Vagina (tissue), 2 donors: ENCODE measurements around the gene PTPRN2. TPM values are rescaled to one million over a fixed set of nuclear protein-coding genes. Genes with fewer than 3 reads are reported as not detected.

Experiments
- DNase-seq, 2 donors: peaks; one replicate each; pipeline ENCODE4 v3.0.0-alpha.2; 2017; ENCODE audit errors: extremely low spot score in 2 of 2
- H3K27ac ChIP-seq: fragments of 200-600 bp; sonication (generic); one replicate; pipeline ENCODE4 v1.5.1; 2019
- H3K27me3 ChIP-seq: fragments of 200-600 bp; sonication (generic); one replicate; pipeline ENCODE4 v1.5.1; 2019
- H3K36me3 ChIP-seq, 2 donors: fragments of 200-600 bp; sonication (generic); one replicate each; pipeline ENCODE4 v1.5.1; 2017 to 2019
- H3K4me1 ChIP-seq: fragments of 200-600 bp; sonication (generic); one replicate; pipeline ENCODE4 v1.5.1; 2019
- H3K4me3 ChIP-seq, 2 donors: fragments of 200-600 bp; sonication (generic); 1 replicate in 1 of 2; 2 replicates in 1 of 2; pipeline ENCODE4 v1.5.1; 2016 to 2019
- H3K9me3 ChIP-seq: fragments of 200-600 bp; sonication (generic); one replicate; pipeline ENCODE4 v1.5.1; 2019
- POLR2A ChIP-seq, 2 donors: fragments of 450-650 bp; IDR thresholded peaks; one replicate each; pipeline ENCODE4 v1.6.1; 2017; ENCODE audit warnings: antibody characterized with exemption in 2 of 2, mild to moderate bottlenecking in 2 of 2, moderate library complexity in 2 of 2
- POLR2AphosphoS5 ChIP-seq, 2 donors: sonication (generic); formaldehyde crosslinking; IDR thresholded peaks; one replicate each; pipeline ENCODE4 v1.9.0; 2017; ENCODE audit warnings: antibody characterized with exemption in 2 of 2, mild to moderate bottlenecking in 2 of 2, low read depth in 1 of 2; ENCODE audit not compliant: insufficient read depth in 1 of 2
- intact Hi-C: fragments of 100-400 bp; cut with DNase I; formaldehyde crosslinking; loops from one replicate; pipeline ENCODE4 v1.15.1; 2023
- total RNA-seq: library from RNA; depleted of rRNA; stranded (reverse); fragments of >200 nt; gene quantifications from one replicate; pipeline ENCODE4 v1.2.3, GENCODE V29; 2016
- TF ChIP-seq, protein P1 (sequence below), 3 experiments: fragments of 450-650 bp in 2 of 3; fragments of 200-600 bp in 1 of 3; sonication (generic) in 1 of 3; IDR thresholded peaks; one replicate each; pipeline ENCODE4 v1.5.1; 2017 to 2019; ENCODE audit warnings: antibody characterized with exemption in 3 of 3, mild to moderate bottlenecking in 2 of 3, moderate library complexity in 2 of 3

The PTPRN2 gene
- total RNA-seq, 1 donor from 2014 or later: 7.4 TPM

DNA sequence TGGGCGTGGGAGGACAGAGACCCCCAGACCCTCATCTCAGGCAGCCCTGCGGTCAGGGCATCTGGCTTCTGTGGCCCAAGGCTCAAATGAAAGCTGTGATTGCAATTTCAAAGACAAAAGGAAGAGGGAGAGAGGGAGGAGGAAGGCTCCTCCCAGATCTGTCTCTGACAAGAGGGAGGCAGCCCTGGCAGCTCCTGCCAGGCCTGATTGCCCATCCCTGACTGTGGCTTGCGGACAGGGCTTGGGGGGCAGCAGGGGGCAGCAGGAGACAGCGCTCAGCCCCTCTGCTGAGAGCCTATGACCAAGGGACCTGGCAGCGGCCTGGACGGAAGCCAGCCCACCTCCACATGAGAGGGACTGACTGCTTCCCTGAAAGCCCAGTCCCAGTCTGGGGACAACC, 91.8 kb downstream of the PTPRN2 start:
- no peaks in the 10 kb centered on the region for H3K27me3 ChIP-seq
- DNase-seq: no peak

DNA sequence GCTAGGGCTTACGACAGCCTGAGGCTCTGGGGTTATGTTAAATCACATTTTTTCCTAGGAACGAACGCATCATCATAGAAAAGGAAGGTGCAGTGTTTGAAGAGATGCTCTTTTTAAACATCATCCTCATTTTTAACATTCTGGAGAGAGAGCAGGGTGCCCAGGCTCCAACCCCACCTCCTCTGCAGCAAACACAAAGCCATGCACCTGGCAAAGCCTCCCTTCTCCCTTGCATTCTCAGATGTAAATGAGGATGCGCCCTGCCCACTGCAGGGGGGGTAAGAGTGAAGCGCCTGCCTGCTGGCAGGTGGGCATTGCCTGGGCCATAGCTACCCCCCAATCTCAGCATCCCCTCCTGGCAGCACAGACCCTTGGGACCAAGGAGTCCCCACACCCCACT, 92.4 kb downstream of the PTPRN2 start:
- TF ChIP-seq, protein P1, sequence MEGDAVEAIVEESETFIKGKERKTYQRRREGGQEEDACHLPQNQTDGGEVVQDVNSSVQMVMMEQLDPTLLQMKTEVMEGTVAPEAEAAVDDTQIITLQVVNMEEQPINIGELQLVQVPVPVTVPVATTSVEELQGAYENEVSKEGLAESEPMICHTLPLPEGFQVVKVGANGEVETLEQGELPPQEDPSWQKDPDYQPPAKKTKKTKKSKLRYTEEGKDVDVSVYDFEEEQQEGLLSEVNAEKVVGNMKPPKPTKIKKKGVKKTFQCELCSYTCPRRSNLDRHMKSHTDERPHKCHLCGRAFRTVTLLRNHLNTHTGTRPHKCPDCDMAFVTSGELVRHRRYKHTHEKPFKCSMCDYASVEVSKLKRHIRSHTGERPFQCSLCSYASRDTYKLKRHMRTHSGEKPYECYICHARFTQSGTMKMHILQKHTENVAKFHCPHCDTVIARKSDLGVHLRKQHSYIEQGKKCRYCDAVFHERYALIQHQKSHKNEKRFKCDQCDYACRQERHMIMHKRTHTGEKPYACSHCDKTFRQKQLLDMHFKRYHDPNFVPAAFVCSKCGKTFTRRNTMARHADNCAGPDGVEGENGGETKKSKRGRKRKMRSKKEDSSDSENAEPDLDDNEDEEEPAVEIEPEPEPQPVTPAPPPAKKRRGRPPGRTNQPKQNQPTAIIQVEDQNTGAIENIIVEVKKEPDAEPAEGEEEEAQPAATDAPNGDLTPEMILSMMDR (IDR thresholded peaks at IDR 0.05): no peak
- TF ChIP-seq POLR2A (IDR thresholded peaks at IDR 0.05): no peak
- no peak for TF ChIP-seq POLR2AphosphoS5 (IDR thresholded peaks at IDR 0.05; ENCODE audit: insufficient read depth in 1 of 2, low read depth in 1 of 2)
- H3K27ac ChIP-seq: no peak overlapping the region
- DNase-seq: no peak
- intact Hi-C loops: no loop called here
- H3K9me3 ChIP-seq: no peaks in the 10 kb centered on the region
- no peak overlapping the region for H3K4me3 ChIP-seq
- H3K36me3 ChIP-seq: no peaks in the 10 kb centered on the region
- no peaks in the 10 kb centered on the region for H3K27me3 ChIP-seq
- H3K4me1 ChIP-seq: no peaks in the 10 kb centered on the region

More for the DNA sequence above, 91.8 kb downstream of the PTPRN2 start:
- TF ChIP-seq, protein P1 (IDR thresholded peaks at IDR 0.05): no peak
- no peak for TF ChIP-seq POLR2AphosphoS5 (IDR thresholded peaks at IDR 0.05; ENCODE audit: insufficient read depth in 1 of 2, low read depth in 1 of 2)
- no peak for TF ChIP-seq POLR2A (IDR thresholded peaks at IDR 0.05)
- no peaks in the 10 kb centered on the region for H3K36me3 ChIP-seq
- H3K27ac ChIP-seq: no peak overlapping the region
- no peaks in the 10 kb centered on the region for H3K4me1 ChIP-seq
- intact Hi-C loops: no loop called here
- no peaks in the 10 kb centered on the region for H3K9me3 ChIP-seq
- H3K4me3 ChIP-seq: no peak overlapping the region

DNA sequence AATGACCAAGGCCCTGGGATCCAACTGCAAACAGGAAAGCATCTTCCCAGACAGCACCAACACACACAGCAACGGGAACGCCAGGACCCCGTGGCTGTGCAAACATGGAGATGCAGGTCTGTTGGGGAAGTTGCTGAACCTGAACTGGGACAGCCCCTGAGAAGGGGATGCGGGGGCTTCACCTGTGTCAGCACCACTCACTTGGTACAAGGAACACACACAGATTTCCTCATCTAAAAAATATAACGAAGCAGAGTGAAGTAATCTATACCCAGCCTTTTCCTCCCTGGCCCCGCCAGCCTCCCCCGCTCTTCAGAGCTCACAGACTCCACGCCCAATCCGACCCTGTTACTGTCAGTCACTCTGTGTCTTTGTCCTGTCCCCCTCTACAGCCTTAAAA, 93.0 kb downstream of the PTPRN2 start:
- no peak overlapping the region for H3K4me3 ChIP-seq
- no peak for DNase-seq
- no peaks in the 10 kb centered on the region for H3K9me3 ChIP-seq
- H3K4me1 ChIP-seq: no peaks in the 10 kb centered on the region
- H3K27me3 ChIP-seq: no peaks in the 10 kb centered on the region
- H3K27ac ChIP-seq: no peak overlapping the region
- H3K36me3 ChIP-seq: no peaks in the 10 kb centered on the region
- no peak for TF ChIP-seq POLR2A (IDR thresholded peaks at IDR 0.05)
- TF ChIP-seq POLR2AphosphoS5 (IDR thresholded peaks at IDR 0.05; ENCODE audit: insufficient read depth in 1 of 2, low read depth in 1 of 2): no peak
- TF ChIP-seq, protein P1 (IDR thresholded peaks at IDR 0.05): no peak
- intact Hi-C loops: no loop called here

DNA sequence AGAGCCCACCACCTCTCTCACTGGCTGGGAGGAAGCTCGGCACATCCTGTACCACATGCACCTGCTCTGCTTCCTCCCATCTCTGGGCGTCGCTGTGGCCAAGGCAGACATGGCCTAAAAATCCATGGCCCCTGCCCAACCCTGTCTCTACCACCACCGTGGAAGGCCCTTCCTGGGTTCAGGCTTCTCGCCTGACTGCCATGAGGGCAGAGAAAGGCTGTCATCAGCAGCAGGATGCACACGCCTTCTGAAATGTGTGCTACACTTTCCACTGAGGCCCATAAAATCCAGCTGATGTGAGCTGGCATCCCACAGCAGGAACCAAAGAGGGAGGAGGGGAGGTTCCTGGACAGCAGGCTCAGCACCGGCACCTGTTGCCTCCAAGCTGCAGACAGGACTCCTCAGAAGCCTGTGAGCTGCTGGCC, 93.4 kb downstream of the PTPRN2 start:
- intact Hi-C loops: no loop called here
- no peaks in the 10 kb centered on the region for H3K27me3 ChIP-seq
- H3K4me1 ChIP-seq: no peaks in the 10 kb centered on the region
- H3K4me3 ChIP-seq: no peak overlapping the region
- H3K27ac ChIP-seq: no peak overlapping the region
- H3K9me3 ChIP-seq: no peaks in the 10 kb centered on the region
- DNase-seq: no peak
- TF ChIP-seq POLR2AphosphoS5 (IDR thresholded peaks at IDR 0.05; ENCODE audit: insufficient read depth in 1 of 2, low read depth in 1 of 2): no peak
- TF ChIP-seq, protein P1 (IDR thresholded peaks at IDR 0.05): no peak
- no peak for TF ChIP-seq POLR2A (IDR thresholded peaks at IDR 0.05)
- H3K36me3 ChIP-seq: no peaks in the 10 kb centered on the region

DNA sequence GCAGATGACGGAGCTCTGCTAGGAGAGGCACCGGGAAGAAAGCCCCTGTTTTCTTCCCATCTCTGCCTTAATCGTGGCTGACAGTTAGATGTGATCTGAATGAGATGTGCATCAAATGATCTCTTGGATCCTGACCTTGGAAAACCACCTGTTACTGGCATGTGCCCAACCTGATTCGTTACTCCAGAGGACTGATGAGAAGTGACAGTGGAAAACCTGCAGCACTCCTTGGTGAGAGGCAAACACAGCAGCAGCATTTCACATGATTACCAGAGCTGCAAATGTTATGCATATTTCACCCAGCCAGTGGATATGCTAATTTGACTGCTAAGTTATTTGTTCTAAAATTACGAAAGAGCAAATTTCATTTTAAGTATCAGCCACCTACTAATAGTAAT, 95.3 kb downstream of the PTPRN2 start:
- intact Hi-C loops: no loop called here
- H3K4me1 ChIP-seq: no peaks in the 10 kb centered on the region
- H3K27me3 ChIP-seq: no peaks in the 10 kb centered on the region

More for the DNA sequence above, 95.3 kb downstream of the PTPRN2 start:
- TF ChIP-seq, protein P1 (IDR thresholded peaks at IDR 0.05): no peak
- TF ChIP-seq POLR2A (IDR thresholded peaks at IDR 0.05): no peak
- no peak for TF ChIP-seq POLR2AphosphoS5 (IDR thresholded peaks at IDR 0.05; ENCODE audit: insufficient read depth in 1 of 2, low read depth in 1 of 2)
- Histone ChIP-seq H3K36me3 (no peaks in the 10 kb centered on the region), H3K4me3 (no peak overlapping the region), H3K9me3 (no peaks in the 10 kb centered on the region), H3K27ac (no peak overlapping the region)
- DNase-seq: no peak
